OCI-LY1 (cell line): ENCODE results near the gene RANBP9.

Experiments
- H2AFZ ChIP-seq: fragments of 200-600 bp; sonication (generic), shearing (Covaris generic); 2 replicates; pipeline ENCODE4 v1.6.0; 2014; ENCODE audit warnings: antibody characterized with exemption, mild to moderate bottlenecking, low read length
- H3F3A ChIP-seq: fragments of 200-600 bp; sonication (generic), shearing (Covaris generic); 2 replicates; pipeline ENCODE4 v1.6.0; 2014; ENCODE audit warnings: mild to moderate bottlenecking, antibody characterized with exemption, low read length, moderate library complexity; ENCODE audit not compliant: insufficient read depth
- H3K27ac ChIP-seq: fragments of 200-600 bp; sonication (generic); 2 replicates; pipeline ENCODE4 v1.5.1; 2014; ENCODE audit warnings: low read length, mixed run types, mild to moderate bottlenecking, low read depth; ENCODE audit not compliant: poor library complexity, severe bottlenecking
- H3K27me3 ChIP-seq: fragments of 200-600 bp; sonication (generic); 2 replicates; pipeline ENCODE4 v1.6.0; 2014; ENCODE audit warnings: antibody characterized with exemption, mild to moderate bottlenecking, low read length, moderate library complexity; ENCODE audit not compliant: insufficient read depth
- H3K36me3 ChIP-seq: fragments of 200-600 bp; sonication (generic); 2 replicates; pipeline ENCODE4 v1.6.1; 2014; ENCODE audit warnings: mild to moderate bottlenecking, antibody characterized with exemption, low read length, moderate library complexity, mixed read lengths; ENCODE audit not compliant: insufficient read depth
- H3K4me1 ChIP-seq: fragments of 200-600 bp; sonication (generic); 2 replicates; pipeline ENCODE4 v1.5.1; 2014; ENCODE audit warnings: mild to moderate bottlenecking, low read length, moderate library complexity; ENCODE audit not compliant: insufficient read depth, severe bottlenecking
- H3K4me2 ChIP-seq: fragments of 200-600 bp; sonication (generic), shearing (Covaris generic); 2 replicates; pipeline ENCODE4 v1.6.1; 2014; ENCODE audit warnings: low read length
- H3K4me3 ChIP-seq: fragments of 200-600 bp; sonication (generic); 2 replicates; pipeline ENCODE4 v1.5.1; 2014; ENCODE audit warnings: low read length, low read depth, mild to moderate bottlenecking, mixed read lengths; ENCODE audit not compliant: poor library complexity, severe bottlenecking
- H3K79me2 ChIP-seq: fragments of 200-600 bp; shearing (Covaris generic); 2 replicates; pipeline ENCODE4 v1.6.1; 2016; ENCODE audit warnings: mixed run types, low read length, mixed read lengths; ENCODE audit not compliant: insufficient read depth
- H3K9ac ChIP-seq: fragments of 200-600 bp; sonication (generic), shearing (Covaris generic); 2 replicates; pipeline ENCODE4 v1.6.1; 2014; ENCODE audit warnings: mild to moderate bottlenecking, low read length, mixed read lengths
- H3K9me2 ChIP-seq: fragments of 200-600 bp; sonication (generic), shearing (Covaris generic); 2 replicates; pipeline ENCODE4 v1.6.1; 2014; ENCODE audit warnings: low read depth, mild to moderate bottlenecking, low read length, mixed read lengths
- H3K9me3 ChIP-seq: fragments of 200-600 bp; shearing (Covaris generic); 2 replicates; pipeline ENCODE4 v1.6.1; 2014; ENCODE audit warnings: low read length, mixed read lengths
- H4K20me1 ChIP-seq: fragments of 200-600 bp; sonication (generic), shearing (Covaris generic); 2 replicates; pipeline ENCODE4 v1.6.0; 2016; ENCODE audit warnings: mild to moderate bottlenecking, low read length; ENCODE audit not compliant: insufficient read depth
- CTCF ChIP-seq: fragments of 200-600 bp; sonication (generic), shearing (Covaris generic); IDR thresholded peaks from 2 replicates; pipeline ENCODE4 v1.5.1; 2017; ENCODE audit warnings: mild to moderate bottlenecking, antibody characterized with exemption, low read length, moderate library complexity, mixed read lengths
- EZH2 ChIP-seq: fragments of 200-600 bp; sonication (generic), shearing (Covaris generic); IDR thresholded peaks from 2 replicates; pipeline ENCODE4 v1.8.0; 2017; ENCODE audit warnings: borderline replicate concordance, mixed run types, mild to moderate bottlenecking, antibody characterized with exemption, low read length, moderate library complexity, mixed read lengths

The RANBP9 gene

GRCh38 chr6:13641315-13641714 is 70.3 kb downstream of the RANBP9 start:
- no peak overlapping the region for H3K27ac ChIP-seq

GRCh38 chr6:13638626-13639025 is 73.0 kb downstream of the RANBP9 start:
- Histone ChIP-seq H3K36me3 (peaks cover 73% of the 10 kb centered on the region), H3K79me2 (no peaks in the 10 kb centered on the region), H4K20me1 (no peaks in the 10 kb centered on the region), H3K4me2 (no peak overlapping the region), H2AFZ (no peak overlapping the region), H3K9me3 (no peaks in the 10 kb centered on the region), H3F3A (no peaks in the 10 kb centered on the region), H3K9ac (no peak overlapping the region), H3K4me1 (no peaks in the 10 kb centered on the region), H3K9me2 (no peaks in the 10 kb centered on the region), H3K4me3 (no peak overlapping the region), H3K27me3 (no peaks in the 10 kb centered on the region), H3K27ac (no peak overlapping the region)
- no peak for TF ChIP-seq CTCF
- TF ChIP-seq EZH2, result no peak

More at GRCh38 chr6:13641315-13641714, 70.3 kb downstream of the RANBP9 start:
- H3K9me3 ChIP-seq, result no peaks in the 10 kb centered on the region
- no peak overlapping the region for H3K4me3 ChIP-seq
- H3K9ac ChIP-seq, result no peak overlapping the region
- no peak overlapping the region for H3K4me2 ChIP-seq
- no peaks in the 10 kb centered on the region for H3K27me3 ChIP-seq
- no peaks in the 10 kb centered on the region for H3K4me1 ChIP-seq
- H3F3A ChIP-seq, result no peaks in the 10 kb centered on the region
- H2AFZ ChIP-seq, result no peak overlapping the region
- TF ChIP-seq CTCF (no peak), EZH2 (no peak)
- no peaks in the 10 kb centered on the region for H4K20me1 ChIP-seq
- H3K9me2 ChIP-seq, result no peaks in the 10 kb centered on the region
- no peaks in the 10 kb centered on the region for H3K79me2 ChIP-seq
- H3K36me3 ChIP-seq, result peaks cover 75% of the 10 kb centered on the region

- no peaks in the 10 kb centered on the region for H3F3A ChIP-seq
- H3K9ac ChIP-seq, result no peak overlapping the region
- H3K79me2 ChIP-seq, result no peaks in the 10 kb centered on the region
- H3K27me3 ChIP-seq, result no peaks in the 10 kb centered on the region
- H3K36me3 ChIP-seq, result peaks cover 70% of the 10 kb centered on the region
- no peak overlapping the region for H3K4me3 ChIP-seq
- no peak overlapping the region for H3K27ac ChIP-seq
- no peak for TF ChIP-seq CTCF
- no peak for TF ChIP-seq EZH2
- H3K9me3 ChIP-seq, result no peaks in the 10 kb centered on the region
- H2AFZ ChIP-seq, result no peak overlapping the region
- H4K20me1 ChIP-seq, result no peaks in the 10 kb centered on the region
- H3K4me1 ChIP-seq, result no peaks in the 10 kb centered on the region
- no peak overlapping the region for H3K4me2 ChIP-seq
- H3K9me2 ChIP-seq, result no peaks in the 10 kb centered on the region
Observed at GRCh38 chr6:13638014-13638413, 73.6 kb downstream of the RANBP9 start.
